Measurements from ENCODE around the gene ZNF629. TPM values are rescaled to one million over a fixed set of nuclear protein-coding genes. Genes with fewer than 3 reads are reported as not detected.

Gene ZNF629
- total and polyA plus RNA-seq, 2 of the 4 experiments (the other 2 are of a cell fraction), result 7.3 to 9.1 TPM

DNA sequence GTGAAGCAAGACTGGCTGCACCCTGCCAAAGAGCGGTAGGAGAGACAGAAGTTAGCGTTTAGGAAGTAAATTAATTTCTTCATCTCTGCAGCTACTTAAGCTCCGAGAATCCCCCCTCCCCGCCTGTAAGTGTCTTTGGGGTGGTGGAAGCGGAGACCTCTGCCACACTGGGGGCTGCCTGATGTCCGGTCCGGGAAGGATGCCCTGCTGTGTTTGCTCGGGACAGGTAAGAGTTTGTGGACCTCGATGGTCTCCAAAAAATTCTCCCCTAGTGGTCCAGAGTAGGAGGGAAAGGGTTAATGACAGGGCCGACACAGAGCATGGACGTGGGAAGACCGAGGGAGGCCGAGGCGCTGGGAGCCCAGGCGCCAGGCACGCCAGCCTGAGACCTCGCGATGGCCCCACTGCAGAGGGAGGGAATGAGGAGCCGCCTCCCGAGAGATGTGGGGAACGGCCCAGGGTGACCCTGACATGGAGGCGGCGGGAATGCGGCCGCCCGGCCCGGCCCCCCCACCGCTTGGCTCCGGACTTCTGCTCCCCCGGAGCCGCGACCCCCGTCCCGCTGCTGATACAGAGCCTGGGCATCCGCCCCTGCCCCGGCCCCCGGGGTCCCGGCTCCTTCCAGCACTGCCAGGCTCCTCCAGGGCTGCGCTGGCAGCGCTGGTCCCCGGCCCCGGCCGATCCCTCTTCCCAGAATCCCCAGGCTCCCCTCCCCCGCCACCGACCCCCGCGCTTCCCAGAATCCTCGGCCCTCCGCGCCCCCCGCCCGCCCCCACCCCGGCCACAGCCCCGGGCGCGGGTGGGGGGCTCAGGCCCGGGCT lies 680 bp downstream of the ZNF629 start:
- TF ChIP-seq MAZ (IDR thresholded peaks at IDR 0.05; ENCODE audit: borderline replicate concordance, low read depth, low read length) (peak; percentile 53; the same call in 1 of the 2 replicates), FOS (IDR thresholded peaks at IDR 0.05; ENCODE audit: low read depth, low read length) (no peak), POLR2A (IDR thresholded peaks at IDR 0.05; ENCODE audit: low read depth, low read length) (peak; percentile 43), RCOR1 (IDR thresholded peaks at IDR 0.05; ENCODE audit: insufficient replicate concordance, low read length) (no peak), BHLHE40 (IDR thresholded peaks at IDR 0.05; ENCODE audit: low read depth, low read length) (0 out of 2 replicates have a peak, but pooled peaks have one; percentile 6), MXI1 (IDR thresholded peaks at IDR 0.05; ENCODE audit: borderline replicate concordance, low read depth, low read length) (peak; percentile 72)
- TF ChIP-seq, protein P1, sequence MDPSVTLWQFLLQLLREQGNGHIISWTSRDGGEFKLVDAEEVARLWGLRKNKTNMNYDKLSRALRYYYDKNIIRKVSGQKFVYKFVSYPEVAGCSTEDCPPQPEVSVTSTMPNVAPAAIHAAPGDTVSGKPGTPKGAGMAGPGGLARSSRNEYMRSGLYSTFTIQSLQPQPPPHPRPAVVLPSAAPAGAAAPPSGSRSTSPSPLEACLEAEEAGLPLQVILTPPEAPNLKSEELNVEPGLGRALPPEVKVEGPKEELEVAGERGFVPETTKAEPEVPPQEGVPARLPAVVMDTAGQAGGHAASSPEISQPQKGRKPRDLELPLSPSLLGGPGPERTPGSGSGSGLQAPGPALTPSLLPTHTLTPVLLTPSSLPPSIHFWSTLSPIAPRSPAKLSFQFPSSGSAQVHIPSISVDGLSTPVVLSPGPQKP (IDR thresholded peaks at IDR 0.05; ENCODE audit: borderline replicate concordance, low read depth, low read length), result no peak
- peaks cover 6% of the 10 kb centered on the region; the same call in 1 of the 2 replicates for H3K9me1 ChIP-seq (ENCODE audit: insufficient read depth, low read length)
- intact Hi-C loops (cut with micrococcal nuclease) (no loop called here), in situ Hi-C loops (cut with MboI; ENCODE audit: low sequenced_read_pairs) (no loop called here), dilution Hi-C loops (cut with HindIII; ENCODE audit: low sequenced_read_pairs, unreplicated experiment) (no loop called here)
- peak overlapping the region; percentile 42; the same call in 1 of the 2 replicates for H4K5ac ChIP-seq (ENCODE audit: low read depth, low read length)
- H4K91ac ChIP-seq (ENCODE audit: insufficient read depth, low read depth, low read length), result peak overlapping the region; percentile 74; the same call in 1 of the 2 replicates
- peak overlapping the region; percentile 98 for H3K4me2 ChIP-seq (ENCODE audit: low read depth, low read length)
- peak overlapping the region; percentile 70 to 74; a peak in 3 of 4 replicates for H4K8ac ChIP-seq (ENCODE audit: low read depth in 2 of 2, low read length in 2 of 2)
- H3K9me3 ChIP-seq (ENCODE audit: control insufficient read depth, insufficient read depth, low read length), result no peaks in the 10 kb centered on the region
- peaks cover 8% of the 10 kb centered on the region for H4K20me1 ChIP-seq (ENCODE audit: insufficient read depth, low read length)
- H3K79me1 ChIP-seq (ENCODE audit: low read depth in 1 of 2, low read length in 2 of 2), result peaks cover 11 to 37% of the 10 kb centered on the region in 2 experiments
- peak overlapping the region; percentile 71 for H3K4ac ChIP-seq (ENCODE audit: low read depth, low read length)
- H2AK5ac ChIP-seq (ENCODE audit: low read depth, low read length), result peak overlapping the region; percentile 91
- H3K9ac ChIP-seq (ENCODE audit: low read depth, low read length), result peak overlapping the region; percentile 77
- H2BK15ac ChIP-seq (ENCODE audit: low read depth, low read length), result no peak overlapping the region
- no peaks in the 10 kb centered on the region for H3K27me3 ChIP-seq (ENCODE audit: control insufficient read depth, insufficient read depth, low read length)
- BruUV-seq (replicated peaks), result no TSS peak
- H2BK5ac ChIP-seq (ENCODE audit: low read depth, low read length, poor library complexity, severe bottlenecking), result peak overlapping the region; percentile 17
- H2AK9ac ChIP-seq (replicated peaks; ENCODE audit: low read depth, low read length, poor library complexity), result peak overlapping the region; percentile 99
- 0% methylated on average over 8 of the region's 57 CpGs; no CpG with 5 or more reads in 1 of the 2 experiments for WGBS, 2 experiments (ENCODE audit: extremely low coverage in 2 of 2, insufficient read length in 1 of 2)
- ChIA-PET CTCF (no interaction called here), POLR2A (ENCODE audit: unreplicated experiment) (interaction anchor here (0.6 to 1.5 kb wide), 2 partner anchors 19 to 94 kb away, joined by 4 to 13 read pairs; no protein-coding TSS in a partner anchor)
- H2AFZ ChIP-seq (replicated peaks; ENCODE audit: low read length, poor library complexity), result peak overlapping the region; percentile 95
- peak overlapping the region; percentile 63 for H3K27ac ChIP-seq (ENCODE audit: insufficient read depth, low read length)
- H3K14ac ChIP-seq (replicated peaks; ENCODE audit: low read depth, low read length), result peak overlapping the region; percentile 76
- peak overlapping the region; percentile 75; the same call in 1 of the 2 replicates for H3K56ac ChIP-seq (ENCODE audit: extremely low read depth, insufficient read depth, low read length)
- peaks cover 29% of the 10 kb centered on the region for H3K36me3 ChIP-seq (ENCODE audit: control insufficient read depth, insufficient read depth, low read length)
- peaks cover 4% of the 10 kb centered on the region for H3K4me1 ChIP-seq (ENCODE audit: control insufficient read depth, insufficient read depth, low read length)
- H2BK120ac ChIP-seq (ENCODE audit: low read depth, low read length), result 0 out of 2 replicates have a peak overlapping the region, but pooled peaks have one; percentile 8
- H3K4me3 ChIP-seq (ENCODE audit: insufficient read depth, low read depth, low read length), result peak overlapping the region; percentile 96
- peak; percentile 62 for DNase-seq
- H3K23ac ChIP-seq (ENCODE audit: low read depth, low read length), result 0 out of 2 replicates have a peak overlapping the region, but pooled peaks have one; percentile 52
- no peak overlapping the region for H2BK20ac ChIP-seq (ENCODE audit: low read depth, low read length)
- H3K18ac ChIP-seq (ENCODE audit: low read depth, low read length), result no peak overlapping the region
- ATAC-seq (ENCODE audit: low read depth), result peak; percentile 78

Data from IMR-90 (cell line).